Midbrain (tissue), 1 donor: ENCODE data around the gene DAP.
"Not testable (repeated sequence)": the region's sequence is repeated elsewhere in the genome, so short reads cannot be mapped to it uniquely, and the experiment has no call there.

Source experiments
- DNase-seq: peaks from one replicate; lab custom pipeline; 2025; lab: John Stamatoyannopoulos, UW

The DAP gene

GRCh38 chr5:10734037-10734709 lies 26.9 kb downstream of the DAP start:
- DNase-seq: no peak

GRCh38 chr5:10733426-10733825 lies 27.6 kb downstream of the DAP start:
- DNase-seq: no peak

- DNase-seq: no peak
Observed at GRCh38 chr5:10731913-10732312, 29.1 kb downstream of the DAP start.

GRCh38 chr5:10730043-10730351 lies 31.0 kb downstream of the DAP start:
- DNase-seq: no peak

- DNase-seq: no peak
Observed at GRCh38 chr5:10729320-10730042, 31.6 kb downstream of the DAP start.

GRCh38 chr5:10728679-10729078 lies 32.4 kb downstream of the DAP start:
- no peak for DNase-seq

GRCh38 chr5:10727861-10728260 lies 33.2 kb downstream of the DAP start:
- DNase-seq: no peak

- DNase-seq: no peak
Observed at GRCh38 chr5:10726913-10727517, 34.0 kb downstream of the DAP start.

GRCh38 chr5:10726179-10726912 lies 34.7 kb downstream of the DAP start:
- no peak for DNase-seq

- no peak for DNase-seq
Observed at GRCh38 chr5:10725636-10726035, 35.4 kb downstream of the DAP start.

GRCh38 chr5:10724781-10725507 lies 36.1 kb downstream of the DAP start:
- DNase-seq: no peak

GRCh38 chr5:10723514-10723913 lies 37.5 kb downstream of the DAP start:
- no peak for DNase-seq

GRCh38 chr5:10720766-10721165 lies 40.3 kb downstream of the DAP start:
- DNase-seq: not testable (repeated sequence)

GRCh38 chr5:10719965-10720364 lies 41.1 kb downstream of the DAP start:
- DNase-seq: no peak

- not testable (repeated sequence) for DNase-seq
Observed at GRCh38 chr5:10718617-10719016, 42.4 kb downstream of the DAP start.

- DNase-seq: not testable (repeated sequence)
Observed at GRCh38 chr5:10716825-10717224, 44.2 kb downstream of the DAP start.

- no peak for DNase-seq
Observed at GRCh38 chr5:10715605-10716290, 45.3 kb downstream of the DAP start.

GRCh38 chr5:10712574-10713366 lies 48.3 kb downstream of the DAP start:
- no peak for DNase-seq

GRCh38 chr5:10711562-10711961 lies 49.5 kb downstream of the DAP start:
- DNase-seq: no peak

- DNase-seq: no peak
Observed at GRCh38 chr5:10710513-10711128, 50.4 kb downstream of the DAP start.
